ENCODE data around the gene MAMDC2.

Gene MAMDC2

GRCh38 chr9:70043689-70044489, at the start of gene MAMDC2:
TSS of gene MAMDC2 (plus strand) at chr9:70043848. CDS start at chr9:70044198, 350 bp downstream.
- DNase-seq (ENCODE audit: low read depth in 2 of 2), result no peak

GRCh38 chr9:69995846-69996245, 47.8 kb upstream of the MAMDC2 start:
- DNase-seq (ENCODE audit: low read depth in 2 of 2), result no peak

- no peak for DNase-seq (ENCODE audit: low read depth in 2 of 2)
Measured at GRCh38 chr9:69996967-69997366, 46.7 kb upstream of the MAMDC2 start.

GRCh38 chr9:69997524-69997923, 46.1 kb upstream of the MAMDC2 start:
- no peak for DNase-seq (ENCODE audit: low read depth in 2 of 2)

- DNase-seq (ENCODE audit: low read depth in 2 of 2), result no peak
Measured at GRCh38 chr9:69999315-69999714, 44.3 kb upstream of the MAMDC2 start.

- no peak for DNase-seq (ENCODE audit: low read depth in 2 of 2)
Measured at GRCh38 chr9:70000469-70000868, 43.2 kb upstream of the MAMDC2 start.

GRCh38 chr9:70003901-70004714, 39.5 kb upstream of the MAMDC2 start:
- DNase-seq (ENCODE audit: low read depth in 2 of 2), result no peak

GRCh38 chr9:70006306-70006705, 37.3 kb upstream of the MAMDC2 start:
- no peak for DNase-seq (ENCODE audit: low read depth in 2 of 2)

GRCh38 chr9:70007831-70008230, 35.8 kb upstream of the MAMDC2 start:
- DNase-seq (ENCODE audit: low read depth in 2 of 2), result no peak

GRCh38 chr9:70010015-70010414, 33.6 kb upstream of the MAMDC2 start:
- DNase-seq (ENCODE audit: low read depth in 2 of 2), result no peak

- DNase-seq (ENCODE audit: low read depth in 2 of 2), result no peak
Measured at GRCh38 chr9:70011366-70011765, 32.3 kb upstream of the MAMDC2 start.

GRCh38 chr9:70012569-70012968, 31.1 kb upstream of the MAMDC2 start:
- DNase-seq (ENCODE audit: low read depth in 2 of 2), result no peak

GRCh38 chr9:70013598-70014196, 30.0 kb upstream of the MAMDC2 start:
- no peak for DNase-seq (ENCODE audit: low read depth in 2 of 2)

- no peak for DNase-seq (ENCODE audit: low read depth in 2 of 2)
Measured at GRCh38 chr9:70015099-70015498, 28.5 kb upstream of the MAMDC2 start.

GRCh38 chr9:70020217-70020616, 23.4 kb upstream of the MAMDC2 start:
- DNase-seq (ENCODE audit: low read depth in 2 of 2), result no peak

GRCh38 chr9:70020991-70021571, 22.6 kb upstream of the MAMDC2 start:
- DNase-seq (ENCODE audit: low read depth in 2 of 2), result no peak

- DNase-seq (ENCODE audit: low read depth in 2 of 2), result no peak
Measured at GRCh38 chr9:70028287-70028686, 15.4 kb upstream of the MAMDC2 start.

- DNase-seq (ENCODE audit: low read depth in 2 of 2), result no peak
Measured at GRCh38 chr9:70030156-70030555, 13.5 kb upstream of the MAMDC2 start.

- no peak for DNase-seq (ENCODE audit: low read depth in 2 of 2)
Measured at GRCh38 chr9:70031141-70031545, 12.5 kb upstream of the MAMDC2 start.

GRCh38 chr9:70034271-70034711, 9.4 kb upstream of the MAMDC2 start:
- no peak for DNase-seq (ENCODE audit: low read depth in 2 of 2)

- DNase-seq (ENCODE audit: low read depth in 2 of 2), result no peak
Measured at GRCh38 chr9:70035691-70036090, 8.0 kb upstream of the MAMDC2 start.

- no peak for DNase-seq (ENCODE audit: low read depth in 2 of 2)
Measured at GRCh38 chr9:70036641-70037040, 7.0 kb upstream of the MAMDC2 start.

All from stimulated activated CD4-positive, alpha-beta T cell treated with anti-CD3 and anti-CD28 coated beads, Interleukin-12 subunit alpha, Interleukin-12 subunit beta, amount 100 ng/mL, for 24 hours (primary cell).